Measurements from ENCODE around the gene HIGD1C.
"Not testable (repeated sequence)": the region's sequence is repeated elsewhere in the genome, so short reads cannot be mapped to it uniquely, and the experiment has no call there.

The HIGD1C gene

DNA sequence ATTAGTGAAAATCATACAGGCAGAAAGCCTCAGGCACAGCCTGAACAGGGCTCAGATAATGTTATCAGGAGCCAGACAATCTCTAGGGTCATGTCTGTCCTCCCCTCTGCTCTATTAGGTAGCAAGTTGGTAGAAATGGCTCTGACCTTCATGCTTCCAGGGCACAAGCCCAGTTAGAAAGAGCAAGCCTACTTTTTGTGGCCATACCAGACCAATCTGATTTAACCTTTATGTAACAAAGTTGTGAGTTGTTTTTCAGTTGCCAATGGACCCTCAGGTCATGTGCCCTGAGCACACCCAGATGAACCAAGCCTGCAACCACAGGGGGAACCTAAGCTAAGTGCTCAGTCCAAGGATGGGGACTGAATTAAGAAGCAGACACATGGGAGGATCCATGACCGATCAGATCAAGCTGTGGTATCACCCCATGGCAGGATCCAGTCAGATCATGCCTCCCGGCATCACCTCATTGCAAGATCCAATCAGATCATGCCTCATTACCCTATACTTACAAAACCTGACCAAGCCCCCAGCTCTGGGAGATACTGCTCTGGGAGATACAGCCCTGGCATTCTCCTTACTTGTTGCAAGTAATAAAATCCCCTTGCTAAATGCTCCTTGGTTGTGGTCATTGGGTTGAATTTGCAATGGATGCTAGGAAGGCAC, 18.8 kb upstream of the HIGD1C start:
- DNase-seq (ENCODE audit: low read depth in 4 of 4, low spot score in 1 of 4): no peak

DNA sequence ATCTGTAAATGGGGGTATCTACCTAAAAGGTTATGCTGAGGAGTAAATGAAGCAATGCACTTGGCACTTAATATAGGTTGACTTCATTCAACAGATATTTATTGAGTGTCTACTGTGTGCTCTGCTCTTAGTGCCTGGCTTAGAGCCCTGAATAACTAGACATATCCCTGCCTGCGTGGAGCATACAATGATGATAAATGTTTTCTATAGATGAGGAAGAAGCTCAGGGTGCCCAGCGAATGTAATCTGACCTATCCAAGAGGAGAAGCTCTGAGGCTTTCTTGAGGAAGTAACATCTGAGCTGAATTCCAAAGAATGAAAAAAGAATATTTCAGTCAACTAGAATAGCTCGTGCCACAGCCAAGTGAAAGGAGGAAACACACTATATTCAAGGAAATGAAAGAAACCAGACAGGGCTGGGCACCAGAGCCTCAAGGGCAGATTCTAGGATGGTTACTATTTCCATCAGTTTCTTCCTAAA, 17.9 kb upstream of the HIGD1C start:
- DNase-seq (ENCODE audit: low read depth in 4 of 4, low spot score in 1 of 4): no peak

DNA sequence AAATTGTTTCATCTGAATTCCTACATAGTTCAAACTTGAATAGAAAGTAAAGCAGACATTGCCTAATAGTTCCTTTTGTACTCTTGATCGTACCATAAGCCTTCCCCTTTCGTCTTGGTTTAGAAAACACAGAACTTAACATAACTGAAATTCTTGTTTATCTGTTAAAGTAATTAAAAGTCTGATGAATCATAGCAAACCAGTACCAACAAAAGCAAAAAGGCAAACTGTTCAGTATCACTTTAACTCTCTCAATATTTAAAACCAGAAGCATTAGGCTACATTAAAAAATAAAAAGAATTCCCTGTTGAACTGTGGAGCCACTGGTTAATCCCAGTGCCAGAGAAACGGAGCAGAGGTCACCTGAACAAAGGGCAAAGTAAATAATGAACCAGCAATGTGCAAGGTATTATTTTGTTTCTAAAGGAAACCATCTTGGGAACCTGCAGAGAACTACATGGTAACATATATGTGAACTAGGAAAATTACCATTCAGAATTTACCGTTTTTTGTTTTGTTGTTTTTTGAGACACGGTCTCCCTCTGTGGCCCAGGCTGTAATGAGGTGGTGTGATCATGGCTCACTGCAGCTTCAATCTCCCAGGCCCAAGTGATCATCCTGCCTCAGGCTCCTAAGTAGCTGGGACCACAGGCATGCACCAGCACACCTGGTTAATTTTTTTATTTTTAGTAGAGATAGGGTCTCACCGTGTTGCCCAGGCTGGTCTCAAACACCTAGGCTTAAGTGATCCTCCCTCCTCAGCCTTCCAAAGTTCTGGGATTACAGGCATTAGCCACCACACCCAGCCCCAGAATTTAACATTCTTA, 17.1 kb upstream of the HIGD1C start:
- no peak for DNase-seq (ENCODE audit: low read depth in 4 of 4, low spot score in 1 of 4)

DNA sequence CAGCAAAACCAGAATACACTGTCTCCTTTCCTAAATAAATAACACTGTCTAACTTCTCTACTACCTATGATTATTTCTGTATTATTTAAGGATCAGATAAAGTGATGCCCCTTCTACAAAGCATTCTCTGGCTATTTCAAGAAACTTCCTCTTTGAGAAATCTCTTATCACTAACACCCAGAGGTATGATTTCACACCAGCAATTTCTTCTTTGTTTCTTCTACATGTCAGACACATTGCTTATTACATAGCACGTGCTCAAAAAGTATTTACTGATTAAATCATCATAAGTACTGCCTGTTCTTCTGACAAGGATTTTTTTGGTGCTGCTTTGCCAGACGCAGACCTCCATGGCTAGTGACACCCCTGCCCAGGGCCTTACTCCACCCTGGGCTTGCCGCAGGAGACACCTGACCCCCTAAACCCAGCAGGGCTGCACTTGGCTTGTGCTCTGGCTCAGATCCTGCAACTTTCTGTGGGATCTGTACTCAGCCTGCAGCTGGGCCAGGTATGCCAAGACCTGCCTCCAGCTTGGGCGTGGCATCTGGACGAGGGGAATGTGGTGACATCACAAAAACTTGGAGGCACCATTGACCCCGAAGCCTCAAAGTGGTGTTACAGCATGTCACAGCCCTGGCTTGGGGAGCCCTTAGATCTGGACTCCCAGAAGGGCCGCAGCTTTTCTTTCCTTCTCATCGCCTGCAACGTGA, 15.4 kb upstream of the HIGD1C start:
- DNase-seq (ENCODE audit: low read depth in 4 of 4, low spot score in 1 of 4): no peak

DNA sequence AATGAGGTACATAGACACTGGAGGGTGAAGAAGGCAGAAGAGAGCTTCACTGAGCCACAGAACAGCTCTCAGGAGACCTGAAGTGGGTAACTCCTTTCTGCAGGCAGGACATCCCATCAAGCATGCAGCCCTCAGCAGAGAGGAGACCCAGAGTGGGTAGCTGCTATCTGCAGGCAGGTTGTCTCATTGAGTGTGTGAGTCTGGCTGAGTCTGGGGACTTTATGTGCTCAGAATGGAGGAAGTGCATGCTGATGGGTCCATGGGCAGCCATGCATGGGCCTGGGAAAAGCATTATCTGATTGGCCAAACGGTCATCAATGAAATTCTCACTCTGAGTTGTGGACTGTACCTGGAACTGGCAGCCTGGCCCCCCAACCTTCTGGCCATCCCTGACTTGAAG, 14.7 kb upstream of the HIGD1C start:
- no peak for DNase-seq (ENCODE audit: low read depth in 4 of 4, low spot score in 1 of 4)

DNA sequence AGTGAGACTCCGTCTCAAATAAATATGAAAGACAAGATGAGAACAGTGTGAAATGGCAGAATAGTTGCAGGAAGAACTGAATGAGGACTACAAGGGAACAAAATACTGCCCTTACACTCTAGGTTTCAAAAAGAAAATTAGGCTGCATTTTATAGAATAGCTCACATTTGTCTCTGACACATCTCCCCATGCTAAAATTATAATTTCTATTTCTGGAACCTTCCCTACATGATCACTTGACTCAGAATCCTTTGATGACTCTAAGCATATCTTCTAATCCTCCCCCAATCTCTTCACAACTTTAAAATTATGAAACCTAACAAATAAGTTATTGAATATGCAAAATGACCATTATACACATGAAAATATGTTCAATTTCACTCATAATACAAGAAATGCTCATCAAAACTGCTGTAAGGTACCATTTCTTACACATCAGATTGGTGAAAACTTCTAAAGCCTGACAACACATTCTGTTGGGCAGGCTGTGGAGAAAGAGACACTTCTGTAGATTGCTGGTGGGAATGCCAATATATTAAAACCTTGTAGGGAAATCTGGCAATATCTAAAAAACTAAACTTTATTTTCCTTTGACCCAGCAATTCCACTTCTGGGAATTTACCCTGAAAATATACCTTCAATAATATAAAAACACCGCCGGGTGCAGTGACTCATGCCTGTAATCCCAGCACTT, 4.3 kb upstream of the HIGD1C start:
- no peak for DNase-seq (ENCODE audit: low read depth in 4 of 4, low spot score in 1 of 4)

DNA sequence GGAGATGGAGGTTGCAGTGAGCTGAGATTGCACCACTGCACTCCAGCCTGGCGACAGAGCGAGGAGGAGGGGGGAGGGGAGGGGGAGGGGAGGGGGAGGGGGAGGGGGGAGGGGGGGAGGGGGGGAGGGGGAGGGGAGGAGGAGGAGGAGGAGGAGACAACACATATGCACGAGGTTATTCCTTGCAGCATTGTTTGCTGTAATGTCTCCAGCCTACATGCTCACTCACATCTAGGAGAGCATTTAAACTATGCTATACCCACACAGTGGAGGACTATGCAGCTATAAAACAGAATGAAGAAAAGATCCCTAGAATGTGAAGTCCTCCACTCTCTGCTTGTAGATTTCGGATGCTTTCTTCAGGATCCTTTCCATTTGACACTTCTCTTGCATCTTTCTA, 3.5 kb upstream of the HIGD1C start:
- DNase-seq (ENCODE audit: low read depth in 4 of 4, low spot score in 1 of 4): no peak

DNA sequence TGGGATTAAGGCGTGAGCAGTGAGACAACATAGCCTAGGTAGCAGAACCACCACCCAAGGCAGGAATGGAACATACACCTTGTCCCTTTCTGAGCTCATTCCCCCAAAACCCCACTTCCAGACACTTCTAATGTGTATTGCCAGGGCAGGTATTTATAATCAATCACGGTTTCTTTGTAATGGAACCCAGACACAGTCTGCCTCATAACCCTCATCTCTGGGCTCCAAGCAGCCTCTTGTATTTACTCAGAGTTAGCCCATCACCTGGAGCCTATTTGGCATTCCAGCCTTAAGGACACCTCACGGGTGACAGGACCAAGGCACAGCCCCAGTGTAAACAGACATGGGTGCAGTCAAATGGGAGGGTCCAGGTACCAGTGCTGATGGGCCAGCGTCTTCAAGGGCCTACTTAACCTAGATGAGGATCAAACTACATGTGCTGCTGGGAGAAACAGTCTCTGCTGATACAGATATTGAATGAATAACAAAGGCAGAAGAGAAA, 2.5 kb upstream of the HIGD1C start:
- no peak for DNase-seq (ENCODE audit: low read depth in 4 of 4, low spot score in 1 of 4)

DNA sequence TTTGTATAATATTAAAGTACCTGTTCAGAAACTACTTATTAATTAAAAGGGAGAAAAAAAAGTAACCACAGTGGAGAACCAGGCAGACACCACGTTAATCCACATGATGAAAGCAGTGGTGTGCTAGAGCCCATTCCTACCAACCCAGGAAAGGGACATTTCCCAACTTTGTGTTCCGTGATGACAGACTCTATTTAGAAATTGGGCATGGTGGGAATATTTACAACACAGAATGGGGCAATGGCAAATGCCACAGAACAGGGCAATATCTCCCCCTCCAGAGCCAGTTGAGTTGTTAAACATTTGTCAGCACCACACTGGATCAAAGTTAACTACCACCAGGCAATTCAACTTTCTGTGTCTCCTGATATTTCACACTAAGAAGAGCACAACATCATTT, 1.2 kb upstream of the HIGD1C start:
- DNase-seq (ENCODE audit: low read depth in 4 of 4, low spot score in 1 of 4): no peak

DNA sequence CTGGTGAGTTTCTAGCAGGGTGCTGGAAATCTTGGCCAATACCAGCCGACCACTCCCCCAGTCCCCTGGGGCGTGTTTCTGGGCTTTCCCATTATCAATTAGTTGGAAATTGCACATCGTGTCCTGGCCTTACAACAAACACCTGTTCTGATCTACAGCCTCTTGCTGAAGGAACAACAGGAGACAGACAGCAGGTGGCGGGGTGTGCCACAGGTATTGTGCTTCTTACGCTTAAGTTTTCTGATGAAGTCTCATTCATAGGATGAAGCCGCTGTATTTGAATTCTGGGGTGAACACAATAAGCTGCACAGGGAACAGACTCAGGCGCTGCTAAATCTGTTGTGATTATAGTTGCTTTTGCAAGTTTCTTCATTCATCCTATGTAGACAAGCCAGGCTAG, 703 bp downstream of the HIGD1C start:
- DNase-seq (ENCODE audit: low read depth in 4 of 4, low spot score in 1 of 4): no peak

DNA sequence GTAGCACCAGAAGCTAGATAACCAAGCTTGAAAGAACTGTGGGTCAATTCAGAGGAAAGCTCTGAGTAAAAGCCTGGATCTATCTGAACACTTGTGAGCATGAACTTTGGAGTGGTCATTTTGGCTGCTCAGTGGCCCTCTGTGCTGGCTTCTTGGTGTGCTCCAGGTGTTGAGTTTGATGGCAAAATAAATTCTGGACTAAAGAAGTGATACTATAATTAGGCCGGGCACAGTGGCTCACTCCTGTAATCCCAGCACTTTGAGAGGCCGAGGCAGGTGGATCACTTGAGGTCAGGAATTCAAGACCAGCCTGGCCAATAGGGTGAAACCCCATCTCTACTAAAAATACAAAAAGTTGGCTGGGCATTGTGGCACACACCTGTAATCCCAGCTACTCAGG, 2.4 kb downstream of the HIGD1C start:
- DNase-seq (ENCODE audit: low read depth in 4 of 4, low spot score in 1 of 4): not testable (repeated sequence)

DNA sequence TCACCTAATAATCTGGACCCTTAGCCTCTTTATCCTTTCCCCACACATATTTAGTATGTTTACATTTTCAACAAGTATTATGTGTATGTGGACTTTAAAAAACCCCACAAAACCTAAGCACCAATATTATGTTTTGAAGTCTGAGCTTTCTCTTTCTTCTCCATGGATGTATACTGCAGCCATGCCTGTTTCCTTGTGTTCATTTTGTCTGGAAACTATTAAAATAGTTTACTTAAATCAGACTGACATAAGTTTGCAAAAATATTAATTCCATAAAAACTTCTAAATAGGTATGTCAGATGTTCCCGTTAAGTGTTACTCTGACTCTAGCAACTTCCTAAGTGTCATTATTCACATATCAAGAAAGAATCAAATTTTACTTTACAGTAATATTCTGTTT, 2.9 kb downstream of the HIGD1C start:
- DNase-seq (ENCODE audit: low read depth in 4 of 4, low spot score in 1 of 4): no peak

DNA sequence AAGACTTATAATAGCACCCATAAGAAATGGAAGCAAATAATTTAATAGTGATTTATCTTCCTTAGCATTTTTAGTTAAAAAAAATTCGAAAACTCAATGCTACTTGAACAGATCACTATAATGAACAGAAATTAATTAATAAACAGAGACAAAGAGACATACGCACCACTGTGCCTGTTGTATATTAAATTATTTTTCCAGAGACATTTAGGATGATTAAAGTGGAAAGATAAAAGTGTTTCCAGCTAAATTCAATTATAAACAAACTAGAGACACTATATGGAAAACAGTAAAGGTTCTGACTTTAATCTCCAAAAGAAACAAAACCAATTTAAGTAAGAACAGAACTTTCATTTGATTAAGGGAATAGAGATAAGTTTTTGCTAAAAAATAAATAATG, 3.4 kb downstream of the HIGD1C start:
- DNase-seq (ENCODE audit: low read depth in 4 of 4, low spot score in 1 of 4): no peak

DNA sequence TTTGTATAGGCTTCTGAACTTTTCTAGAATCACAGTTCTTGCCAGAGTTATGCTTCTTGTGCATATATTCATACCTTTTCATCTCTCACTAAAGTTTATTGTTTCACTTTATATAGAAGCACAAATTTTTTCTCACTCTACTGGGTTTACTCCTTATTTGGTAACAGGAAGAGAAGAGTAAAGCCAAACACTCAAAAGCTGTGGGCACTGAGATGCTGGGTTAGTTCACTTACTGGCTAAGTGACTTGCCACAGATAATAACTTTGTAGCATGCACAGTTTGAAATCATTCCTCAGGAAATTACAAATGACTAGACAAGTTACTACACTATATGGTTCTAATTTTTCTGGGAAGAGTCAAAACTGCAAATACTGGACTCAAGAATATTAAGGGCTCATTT, 7.8 kb downstream of the HIGD1C start:
- DNase-seq (ENCODE audit: low read depth in 4 of 4, low spot score in 1 of 4): no peak

DNA sequence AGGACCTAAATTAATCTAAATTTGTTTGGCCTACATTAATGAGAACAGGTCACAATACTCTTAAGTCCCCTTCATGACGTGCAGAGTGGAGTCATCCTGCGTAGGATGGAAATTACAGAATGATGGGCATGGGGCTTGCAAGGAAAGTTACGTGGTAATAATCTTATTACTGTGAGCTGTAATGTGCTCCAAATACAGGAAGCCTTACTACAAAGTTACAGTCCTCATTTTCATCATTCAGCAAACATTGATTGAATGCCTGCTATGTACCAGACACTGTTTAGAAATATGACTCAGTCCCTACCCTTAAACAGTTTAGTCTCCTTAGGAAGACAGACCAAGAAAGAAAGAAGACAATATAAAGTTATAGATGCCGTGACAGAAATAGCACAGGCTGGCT, 9.4 kb downstream of the HIGD1C start:
- no peak for DNase-seq (ENCODE audit: low read depth in 4 of 4, low spot score in 1 of 4)

DNA sequence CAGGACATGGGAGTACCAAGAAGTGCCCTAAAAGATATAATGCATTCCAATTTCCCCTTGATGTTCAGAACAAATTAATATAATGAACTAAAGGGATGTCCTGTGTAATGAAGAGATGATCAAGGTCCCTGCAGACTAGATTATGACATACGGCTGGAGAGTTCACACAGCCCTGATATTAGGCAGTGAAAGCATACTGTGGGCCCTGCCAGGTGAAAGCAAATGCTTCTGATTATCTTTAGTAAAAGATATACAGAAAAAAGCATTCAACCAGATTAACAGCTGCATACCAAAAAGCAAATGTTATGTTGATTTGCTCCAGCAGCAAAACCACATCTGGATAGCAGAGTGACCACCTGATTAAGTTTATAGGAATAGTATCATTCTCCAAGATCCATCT, 12.1 kb downstream of the HIGD1C start:
- DNase-seq (ENCODE audit: low read depth in 4 of 4, low spot score in 1 of 4): no peak

DNA sequence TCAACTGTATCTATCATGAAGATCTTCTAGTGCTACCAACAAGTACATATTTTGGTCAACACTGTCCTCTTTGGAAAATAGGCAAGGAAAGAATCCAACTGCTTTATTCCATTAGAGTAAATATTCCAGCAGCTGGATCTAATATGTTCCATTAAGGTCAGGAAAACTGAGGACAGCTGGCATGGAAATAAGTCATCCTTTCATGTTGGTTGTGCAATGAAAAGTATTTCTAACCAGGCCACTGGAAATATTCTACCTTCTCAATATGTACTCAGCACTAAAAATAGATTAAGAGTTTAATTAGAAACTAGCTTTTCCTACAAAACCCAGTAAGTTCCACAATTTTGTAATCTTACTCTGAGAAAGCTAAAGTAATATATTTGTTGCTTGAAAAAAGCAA, 19.6 kb downstream of the HIGD1C start:
- DNase-seq (ENCODE audit: low read depth in 4 of 4, low spot score in 1 of 4): no peak

DNA sequence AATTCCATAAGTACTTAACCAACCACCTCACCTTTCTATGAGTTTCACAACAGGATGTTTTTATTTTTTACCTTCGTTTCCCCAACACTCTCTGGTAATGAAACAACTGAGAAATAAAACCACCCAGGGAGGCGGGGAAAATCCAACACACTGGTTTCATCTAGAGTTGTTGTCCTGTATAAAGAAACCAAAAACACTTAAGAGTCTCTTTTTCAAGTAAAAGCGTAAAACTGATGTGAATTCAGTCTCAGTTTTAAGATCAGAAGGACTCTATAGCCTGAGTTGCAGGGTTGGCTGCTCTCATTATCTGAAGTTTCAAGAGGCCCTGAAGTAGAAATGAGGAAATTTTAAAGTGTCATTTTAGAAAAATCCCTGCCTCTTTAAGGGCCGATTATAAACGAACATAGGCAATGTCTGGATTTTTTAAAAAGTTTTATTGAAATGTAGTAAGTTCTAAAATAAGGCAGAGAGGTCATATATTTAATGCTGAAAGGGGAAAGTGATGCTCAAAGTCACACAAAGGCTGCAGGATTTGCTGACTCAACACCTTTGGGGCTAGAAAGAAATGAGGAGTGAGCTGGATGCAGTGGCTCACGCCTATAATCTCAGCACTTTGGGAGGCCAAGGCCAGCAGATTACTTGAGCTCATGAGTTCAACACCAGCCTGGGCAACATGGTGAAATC, 27.2 kb downstream of the HIGD1C start:
- DNase-seq (ENCODE audit: low read depth in 4 of 4, low spot score in 1 of 4): peak in 2 of 4 experiments; percentile 10 to 23

DNA sequence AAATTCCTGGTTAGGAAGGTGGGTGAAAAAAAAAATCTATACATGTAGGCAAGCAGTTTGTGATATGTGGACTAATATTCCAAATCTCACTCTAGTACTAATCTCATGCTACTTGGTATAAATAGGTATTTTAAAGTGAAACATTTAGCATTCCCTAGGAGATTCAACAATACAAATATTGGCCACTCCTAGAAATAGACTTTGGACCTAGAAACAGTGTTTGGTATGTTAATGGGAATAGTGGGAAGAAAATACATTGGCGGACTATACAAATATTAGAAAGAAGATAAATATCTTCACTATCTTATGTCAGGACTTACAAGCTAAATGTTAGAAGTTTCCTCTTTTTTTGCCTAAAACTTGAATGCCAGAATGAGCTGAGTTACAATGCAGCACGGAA, 28.2 kb downstream of the HIGD1C start:
- no peak for DNase-seq (ENCODE audit: low read depth in 4 of 4, low spot score in 1 of 4)

DNA sequence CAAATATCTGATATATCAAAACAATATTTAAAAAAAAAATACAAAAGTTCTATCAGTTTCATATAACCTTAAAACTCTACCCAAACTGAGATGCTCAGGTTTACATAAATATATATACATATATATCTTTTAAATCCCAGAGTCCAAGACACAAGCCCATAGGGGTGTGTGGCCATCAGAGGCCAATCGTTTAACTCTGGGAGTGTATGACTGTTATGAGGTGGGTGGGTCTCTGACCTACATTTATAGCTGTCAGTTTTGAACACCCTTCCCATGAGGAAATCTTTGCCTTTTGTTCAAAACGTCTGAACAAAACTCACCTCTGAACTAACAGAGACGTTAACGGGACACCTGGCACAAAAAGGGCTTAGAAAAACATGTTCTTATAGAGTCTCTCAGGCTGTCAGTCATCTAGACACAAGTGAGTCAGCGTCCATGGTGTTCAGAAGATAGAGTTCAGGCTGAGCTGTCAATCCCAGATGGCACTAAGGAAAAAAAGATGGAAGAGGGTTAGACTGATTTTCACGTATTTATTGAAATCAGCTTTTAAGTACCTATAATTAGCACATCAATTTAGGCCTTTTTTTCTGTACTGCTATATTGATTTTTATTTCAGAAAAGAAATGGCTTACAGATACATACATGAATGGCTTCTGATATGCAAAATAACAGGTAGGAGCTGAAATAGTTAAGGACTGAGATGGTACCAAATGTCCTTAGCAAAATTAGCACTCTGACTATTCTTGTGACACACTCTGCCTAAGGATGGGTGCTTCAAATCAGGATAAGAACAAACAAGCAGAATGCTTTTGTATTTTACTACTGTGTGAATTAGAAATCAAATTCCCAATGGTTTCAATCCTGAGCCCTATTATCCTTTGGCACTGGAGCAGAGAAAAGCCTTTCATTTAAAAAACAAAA, 29.2 kb downstream of the HIGD1C start:
- no peak for DNase-seq (ENCODE audit: low read depth in 4 of 4, low spot score in 1 of 4)
